ENCODE results near the gene PARP8. TPM values are rescaled to one million over a fixed set of nuclear protein-coding genes. Genes with fewer than 3 reads are reported as not detected.

PARP8 gene
- total and polyA plus RNA-seq, 2 of the 8 experiments (the other 6 are each of a cell fraction or from before 2014, with no cell fraction given) = 16.6 to 30.6 TPM

DNA sequence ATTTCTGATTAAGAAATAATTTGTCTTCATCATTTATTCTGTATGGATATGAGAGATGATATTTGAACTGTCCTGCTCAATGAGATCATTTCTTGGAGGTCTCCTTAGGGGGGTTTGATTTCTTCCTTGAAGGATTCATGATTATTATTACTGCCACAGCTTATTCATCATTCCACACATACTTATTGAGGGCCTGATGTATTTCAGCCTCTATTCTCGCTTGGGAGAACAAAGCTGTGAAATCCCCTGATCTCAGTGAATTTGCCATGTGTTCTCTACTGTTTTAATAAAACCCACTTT lies 36.9 kb downstream of the PARP8 start:
- Histone ChIP-seq H2BK120ac (replicated peaks; ENCODE audit: low read depth, low read length) (no peak overlapping the region), H3K9ac (replicated peaks in 1 of 4; ENCODE audit: extremely low read depth in 1 of 4, low read depth in 3 of 4, low read length in 3 of 4) (no peak overlapping the region), H2BK12ac (ENCODE audit: low read depth, low read length) (no peak overlapping the region), H2BK20ac (ENCODE audit: low read length) (no peak overlapping the region), H3K56ac (replicated peaks; ENCODE audit: insufficient read length, low read depth, low read length) (no peak overlapping the region), H3K23ac (ENCODE audit: insufficient read length) (no peak overlapping the region), H3K79me2 (ENCODE audit: control insufficient read depth in 1 of 2, insufficient read depth in 2 of 2, low read length in 2 of 2) (peaks cover 0 to 98% of the 10 kb centered on the region in 2 experiments; a peak in 2 of 4 replicates), H2AFZ (ENCODE audit: low read length) (no peak overlapping the region), H4K5ac (ENCODE audit: insufficient read length, low read depth, low read length) (no peak overlapping the region), H4K20me1 (replicated peaks in 1 of 2; ENCODE audit: control insufficient read depth in 1 of 2, insufficient read depth in 2 of 2, low read length in 2 of 2) (peaks cover 0 to 8% of the 10 kb centered on the region in 2 experiments), H3K18ac (ENCODE audit: extremely low read depth, low read length) (no peak overlapping the region), H2AK5ac (ENCODE audit: low read depth, low read length) (no peak overlapping the region), H3K4ac (replicated peaks; ENCODE audit: insufficient read length, low read depth, low read length) (no peak overlapping the region), H2BK5ac (ENCODE audit: low read depth, low read length) (no peak overlapping the region), H3K23me2 (ENCODE audit: low read depth, low read length) (no peaks in the 10 kb centered on the region), H3K4me2 (ENCODE audit: insufficient read depth in 1 of 2, low read depth in 2 of 2, low read length in 2 of 2) (no peak overlapping the region), H3K36me3 (ENCODE audit: control insufficient read depth in 2 of 4, insufficient read depth in 4 of 4, low read length in 3 of 4) (no peaks in the 10 kb centered on the region), H3K4me1 (replicated peaks in 1 of 4; ENCODE audit: control insufficient read depth in 3 of 4, insufficient read depth in 4 of 4, low read length in 3 of 4) (peaks cover 0 to 8% (median 2%) of the 10 kb centered on the region in 4 experiments; a peak in 3 of 7 replicates), H3K27me3 (replicated peaks in 1 of 4; ENCODE audit: control insufficient read depth in 3 of 4, extremely low read depth in 1 of 4, insufficient read depth in 3 of 4, low read length in 3 of 4) (no peaks in the 10 kb centered on the region), H3K14ac (ENCODE audit: insufficient read length) (no peak overlapping the region), H3K27ac (ENCODE audit: low read depth, low read length) (no peak overlapping the region), H3K79me1 (ENCODE audit: low read depth, low read length) (0 out of 2 replicates have a peak, but pooled peaks cover 2% of the 10 kb centered on the region), H4K91ac (replicated peaks; ENCODE audit: insufficient read length, low read length) (no peak overlapping the region), H3K9me3 (ENCODE audit: insufficient read depth in 2 of 2, low read depth in 1 of 2, low read length in 1 of 2) (no peaks in the 10 kb centered on the region), H2BK15ac (ENCODE audit: low read length) (no peak overlapping the region), H3K4me3 (ENCODE audit: extremely low read depth in 1 of 4, insufficient read depth in 2 of 4, low read depth in 3 of 4, low read length in 4 of 4) (no peak overlapping the region), H4K8ac (ENCODE audit: extremely low read depth, insufficient read depth, low read length) (no peak overlapping the region)
- DNase-seq (ENCODE audit: low read depth in 1 of 2, low spot score in 2 of 2) = no peak
- TF ChIP-seq FOSL1 (IDR thresholded peaks at IDR 0.05; ENCODE audit: insufficient read depth, low read depth, low read length) (no peak), BCL11A (IDR thresholded peaks at IDR 0.05; ENCODE audit: low read depth in 2 of 2, low read length in 2 of 2) (no peak), JUND (IDR thresholded peaks at IDR 0.05; ENCODE audit: low read length) (no peak), SAP30 (IDR thresholded peaks at IDR 0.05; ENCODE audit: insufficient read depth, insufficient replicate concordance, low read length) (no peak), EP300 (IDR thresholded peaks at IDR 0.05; ENCODE audit: borderline replicate concordance in 1 of 2, low read depth in 2 of 2, low read length in 2 of 2) (no peak)
- TF ChIP-seq, protein P1, sequence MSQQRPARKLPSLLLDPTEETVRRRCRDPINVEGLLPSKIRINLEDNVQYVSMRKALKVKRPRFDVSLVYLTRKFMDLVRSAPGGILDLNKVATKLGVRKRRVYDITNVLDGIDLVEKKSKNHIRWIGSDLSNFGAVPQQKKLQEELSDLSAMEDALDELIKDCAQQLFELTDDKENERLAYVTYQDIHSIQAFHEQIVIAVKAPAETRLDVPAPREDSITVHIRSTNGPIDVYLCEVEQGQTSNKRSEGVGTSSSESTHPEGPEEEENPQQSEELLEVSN (IDR thresholded peaks at IDR 0.05) = no peak
- POLR2A ChIA-PET (ENCODE audit: partially characterized antibody) = no interaction called here
- CTCF ChIA-PET (ENCODE audit: partially characterized antibody) = interaction anchor here (1.7 kb wide), 1 partner anchor 10 kb away, joined by 7 read pairs; no protein-coding TSS in a partner anchor
- FAIRE-seq = no peak
- WGBS, 2 experiments (ENCODE audit: extremely low coverage in 1 of 2, insufficient coverage in 1 of 2, insufficient read length in 1 of 2, insufficient replicate concordance in 2 of 2, low coverage in 1 of 2, low lambda C conversion rate in 2 of 2, missing lambda C conversion rate in 1 of 2) = 91% methylated on average over 1 of the region's 1 CpG; no CpG with 5 or more reads in 1 of the 2 experiments

Measured in H1 (cell line).